Thoracic aorta (tissue), 2 donors: ENCODE results near the gene TSGA10. TPM values are rescaled to one million over a fixed set of nuclear protein-coding genes. Genes with fewer than 3 reads are reported as not detected.

Source experiments
- ATAC-seq: fragments of 150-250 bp; one replicate; pipeline ENCODE4 v1.8.0; 2017; ENCODE audit warnings: low read depth; ENCODE audit not compliant: insufficient number of reproducible peaks, low FRiP score
- DNase-seq: peaks from one replicate; pipeline ENCODE4 v3.0.0-alpha.2; 2020; ENCODE audit warnings: low spot score
- H3K27ac ChIP-seq, 2 donors: fragments of 200-600 bp; sonication (generic); 1 replicate in 1 of 2; 2 replicates in 1 of 2; pipeline ENCODE4 v1.5.1; 2016; ENCODE audit warnings: mild to moderate bottlenecking in 2 of 2, moderate library complexity in 2 of 2
- H3K27me3 ChIP-seq: fragments of 200-600 bp; sonication (generic); replicated peaks from 2 replicates; pipeline ENCODE4 v1.6.0; 2016; ENCODE audit warnings: mild to moderate bottlenecking; ENCODE audit not compliant: insufficient read depth
- H3K36me3 ChIP-seq: fragments of 200-600 bp; sonication (generic); one replicate; pipeline ENCODE4 v1.5.1; 2016
- H3K4me1 ChIP-seq, 2 donors: fragments of 200-600 bp; sonication (generic); 1 replicate in 1 of 2; 2 replicates in 1 of 2; pipeline versions ENCODE4 v1.5.1 to v1.6.0; 2016; ENCODE audit warnings: low read depth in 2 of 2, mild to moderate bottlenecking in 1 of 2; ENCODE audit not compliant: control insufficient read depth in 1 of 2
- H3K4me3 ChIP-seq: fragments of 200-600 bp; sonication (generic); 2 replicates; pipeline ENCODE4 v1.5.1; 2016; ENCODE audit warnings: mild to moderate bottlenecking
- H3K9me3 ChIP-seq: fragments of 200-600 bp; sonication (generic); 2 replicates; pipeline ENCODE4 v1.5.1; 2016
- CTCF ChIP-seq: fragments of 200-600 bp; sonication (generic); IDR thresholded peaks from one replicate; pipeline ENCODE4 v1.5.1; 2019; ENCODE audit warnings: antibody characterized with exemption
- total RNA-seq, 2 donors: library from RNA; depleted of rRNA; stranded (reverse); fragments of >200 nt; gene quantifications; one replicate each; pipeline versions ENCODE4 v1.1.0 to v1.2.3, GENCODE V29; 2016

TSGA10 gene
- total RNA-seq, 2 donors from 2014 or later = 0.68 to 8.8 TPM

GRCh38 chr2:99127981-99128380 is 26.8 kb downstream of the TSGA10 start:
- Histone ChIP-seq H3K9me3 (peaks cover 63% of the 10 kb centered on the region), H3K4me1 (no peaks in the 10 kb centered on the region), H3K27ac (no peak overlapping the region), H3K27me3 (no peaks in the 10 kb centered on the region), H3K36me3 (peaks cover 11% of the 10 kb centered on the region), H3K4me3 (no peak overlapping the region)
- no peak for ATAC-seq
- no peak for DNase-seq
- no peak for TF ChIP-seq CTCF

- Histone ChIP-seq H3K4me3 (no peak overlapping the region), H3K27me3 (no peaks in the 10 kb centered on the region), H3K27ac (no peak overlapping the region), H3K4me1 (no peaks in the 10 kb centered on the region), H3K9me3 (no peaks in the 10 kb centered on the region), H3K36me3 (no peaks in the 10 kb centered on the region)
- TF ChIP-seq CTCF = no peak
- no peak for DNase-seq
- no peak for ATAC-seq
Observed at GRCh38 chr2:99112617-99113016, 42.1 kb downstream of the TSGA10 start.

GRCh38 chr2:99111945-99112344 is 42.8 kb downstream of the TSGA10 start:
- Histone ChIP-seq H3K4me1 (no peaks in the 10 kb centered on the region), H3K9me3 (no peaks in the 10 kb centered on the region), H3K27ac (no peak overlapping the region), H3K36me3 (no peaks in the 10 kb centered on the region), H3K27me3 (no peaks in the 10 kb centered on the region), H3K4me3 (no peak overlapping the region)
- no peak for TF ChIP-seq CTCF
- DNase-seq (no peak), ATAC-seq (no peak)

GRCh38 chr2:99111236-99111635 is 43.5 kb downstream of the TSGA10 start:
- TF ChIP-seq CTCF = no peak
- ATAC-seq (no peak), DNase-seq (no peak)
- Histone ChIP-seq H3K36me3 (no peaks in the 10 kb centered on the region), H3K27me3 (no peaks in the 10 kb centered on the region), H3K9me3 (no peaks in the 10 kb centered on the region), H3K4me3 (no peak overlapping the region), H3K4me1 (no peaks in the 10 kb centered on the region), H3K27ac (no peak overlapping the region)

DNA sequence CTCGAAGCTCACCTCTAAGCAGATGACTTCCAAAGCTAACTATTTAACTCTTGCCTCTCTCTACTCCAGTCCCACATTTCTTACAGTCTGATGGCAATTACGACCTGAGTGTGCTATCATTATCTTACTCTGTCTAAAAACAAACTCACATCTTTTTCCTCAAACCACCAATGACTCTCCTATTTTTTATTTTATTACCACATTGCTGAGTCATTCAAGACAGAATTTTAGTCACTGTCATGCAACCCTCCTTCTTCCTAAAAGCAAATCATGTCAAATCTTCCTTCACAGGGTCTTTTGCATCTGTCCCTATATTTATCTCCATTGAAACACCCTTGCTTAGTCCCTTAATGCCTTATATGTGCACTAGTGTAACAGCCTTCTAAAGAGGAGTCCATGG is 47.8 kb downstream of the TSGA10 start:
- Histone ChIP-seq H3K36me3 (no peaks in the 10 kb centered on the region), H3K4me3 (no peak overlapping the region), H3K27ac (no peak overlapping the region), H3K9me3 (no peaks in the 10 kb centered on the region), H3K27me3 (no peaks in the 10 kb centered on the region), H3K4me1 (no peaks in the 10 kb centered on the region)
- no peak for ATAC-seq
- DNase-seq = no peak
- TF ChIP-seq CTCF = no peak
